GM12801 (cell line): ENCODE data around the gene ARID1B.

Source experiments
- TF ChIP-seq, protein P1 (sequence below): IDR thresholded peaks from one replicate; pipeline ENCODE4 v1.5.1; 2011; ENCODE audit warnings: control low read depth; ENCODE audit not compliant: insufficient read length; ENCODE audit errors: extremely low read depth

The ARID1B gene

DNA sequence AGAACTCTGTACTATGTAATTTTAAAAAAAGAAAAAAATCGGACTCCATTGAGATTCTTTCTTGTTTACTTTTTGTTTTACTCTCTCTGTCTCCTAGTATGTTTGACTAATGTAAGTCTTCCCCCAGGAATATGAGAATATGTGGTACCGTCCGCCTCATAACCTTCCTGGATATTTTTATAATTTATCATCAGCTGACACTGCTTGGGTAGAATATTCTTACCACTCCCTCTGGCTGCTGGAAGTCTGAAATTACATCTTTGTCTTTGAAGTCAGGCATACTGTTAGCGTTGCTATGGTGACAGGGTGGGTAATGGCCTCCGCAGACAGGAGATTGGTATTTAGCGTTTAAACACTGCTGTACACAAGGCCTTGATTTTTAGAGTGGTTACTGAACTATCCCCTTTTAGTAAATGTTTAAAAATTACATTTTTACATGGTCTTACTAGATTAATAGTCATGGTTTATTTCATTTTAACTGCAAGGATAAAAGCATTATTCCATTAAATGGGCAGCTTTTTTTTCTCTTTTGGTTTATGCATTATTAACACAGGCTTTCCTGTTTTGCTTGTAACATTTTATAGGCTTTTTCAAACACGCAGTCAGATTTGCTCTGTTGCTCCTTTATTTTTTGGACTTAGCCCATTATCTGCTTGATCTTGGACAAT, 176.4 kb downstream of the ARID1B start:
- TF ChIP-seq, protein P1, sequence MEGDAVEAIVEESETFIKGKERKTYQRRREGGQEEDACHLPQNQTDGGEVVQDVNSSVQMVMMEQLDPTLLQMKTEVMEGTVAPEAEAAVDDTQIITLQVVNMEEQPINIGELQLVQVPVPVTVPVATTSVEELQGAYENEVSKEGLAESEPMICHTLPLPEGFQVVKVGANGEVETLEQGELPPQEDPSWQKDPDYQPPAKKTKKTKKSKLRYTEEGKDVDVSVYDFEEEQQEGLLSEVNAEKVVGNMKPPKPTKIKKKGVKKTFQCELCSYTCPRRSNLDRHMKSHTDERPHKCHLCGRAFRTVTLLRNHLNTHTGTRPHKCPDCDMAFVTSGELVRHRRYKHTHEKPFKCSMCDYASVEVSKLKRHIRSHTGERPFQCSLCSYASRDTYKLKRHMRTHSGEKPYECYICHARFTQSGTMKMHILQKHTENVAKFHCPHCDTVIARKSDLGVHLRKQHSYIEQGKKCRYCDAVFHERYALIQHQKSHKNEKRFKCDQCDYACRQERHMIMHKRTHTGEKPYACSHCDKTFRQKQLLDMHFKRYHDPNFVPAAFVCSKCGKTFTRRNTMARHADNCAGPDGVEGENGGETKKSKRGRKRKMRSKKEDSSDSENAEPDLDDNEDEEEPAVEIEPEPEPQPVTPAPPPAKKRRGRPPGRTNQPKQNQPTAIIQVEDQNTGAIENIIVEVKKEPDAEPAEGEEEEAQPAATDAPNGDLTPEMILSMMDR, result no peak

DNA sequence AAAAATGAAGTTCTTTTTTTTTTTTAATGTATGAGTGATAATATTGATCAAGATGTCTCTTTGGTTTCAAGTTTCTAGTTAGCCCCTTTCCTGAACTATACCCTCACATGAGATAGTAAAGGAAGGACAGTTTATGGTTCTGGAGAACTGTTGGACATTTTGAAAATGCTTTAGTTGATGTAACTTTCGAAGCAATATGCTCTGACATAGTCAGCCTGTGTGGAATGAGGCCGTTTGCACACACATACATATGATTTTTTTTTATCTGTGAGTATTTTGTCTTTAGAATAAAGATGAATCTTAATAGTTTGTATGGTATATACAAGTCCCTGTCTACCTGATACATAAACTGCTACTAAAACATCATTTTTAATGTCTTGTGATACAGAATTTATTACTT, 177.0 kb downstream of the ARID1B start:
- TF ChIP-seq, protein P1, result no peak

DNA sequence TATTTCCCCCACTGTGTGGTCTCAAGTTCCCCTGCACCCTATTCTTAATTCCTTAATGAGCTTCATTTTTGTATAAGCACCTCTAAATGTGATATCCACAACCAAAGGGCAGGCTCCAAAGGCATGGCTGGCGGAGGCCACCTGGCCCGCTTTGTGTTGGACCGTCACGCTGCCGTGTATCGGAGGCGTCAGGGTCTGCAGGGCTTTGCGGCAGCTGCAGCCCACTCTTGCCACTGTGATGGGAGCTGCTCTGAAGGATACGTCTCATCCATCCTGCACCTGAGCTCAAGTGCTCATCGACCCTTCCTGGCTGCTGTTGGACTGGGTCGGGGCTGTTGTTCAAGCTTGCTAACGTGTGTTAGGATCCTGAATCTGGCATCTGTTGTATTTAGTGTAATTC, 177.6 kb downstream of the ARID1B start:
- TF ChIP-seq, protein P1, result no peak

DNA sequence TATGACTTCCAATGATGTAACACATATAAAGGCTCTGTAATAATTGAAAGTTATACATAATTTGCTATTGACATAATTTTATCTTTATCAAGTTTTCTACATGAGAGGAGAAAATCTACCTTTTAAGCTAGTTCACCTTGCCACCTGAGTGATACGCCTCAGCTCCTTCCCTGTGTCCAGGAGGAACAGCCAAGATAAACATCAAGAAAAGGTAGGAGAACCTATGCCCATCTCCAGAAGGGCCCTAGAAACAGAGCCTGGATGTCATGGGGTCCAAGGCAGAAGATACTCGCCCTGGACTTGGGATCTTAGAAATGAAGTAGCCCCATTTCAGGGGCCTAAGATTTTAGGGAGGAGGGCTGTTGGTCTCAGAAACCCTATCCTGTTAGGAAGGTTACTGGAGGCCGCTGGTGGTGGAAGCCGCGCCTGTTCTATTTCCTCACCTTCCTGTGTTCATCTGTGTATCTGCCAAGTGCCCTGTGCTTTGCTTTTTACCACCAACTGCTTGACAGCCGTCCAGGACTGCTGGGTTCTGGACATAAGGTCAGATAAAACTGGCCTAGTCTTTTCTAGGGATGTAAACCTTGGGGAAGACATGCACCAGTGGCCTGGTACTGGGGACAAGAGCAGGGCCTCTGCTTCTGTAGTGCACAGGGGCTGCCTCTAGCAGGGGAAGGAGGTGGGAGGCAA, 178.5 kb downstream of the ARID1B start:
- TF ChIP-seq, protein P1, result no peak

DNA sequence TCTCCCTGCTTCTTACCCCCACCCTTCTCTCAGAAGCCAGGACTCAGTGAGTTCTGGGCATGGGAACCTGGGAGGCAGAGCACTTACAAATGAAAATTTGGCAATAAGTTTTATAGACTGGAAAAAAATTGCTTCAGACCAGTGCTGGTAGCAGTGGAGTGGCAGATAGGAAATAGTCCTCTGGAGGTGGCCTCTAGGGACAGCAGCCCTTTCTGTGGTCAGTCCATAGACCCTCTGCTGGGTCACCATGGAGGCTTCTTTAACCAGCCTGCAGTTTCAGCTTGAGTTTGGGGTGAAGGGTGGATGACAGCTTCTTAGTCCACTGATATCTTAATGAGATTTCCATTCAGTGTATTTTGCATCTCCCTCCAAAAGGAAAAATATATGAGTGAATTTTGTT, 179.1 kb downstream of the ARID1B start:
- TF ChIP-seq, protein P1, result no peak

DNA sequence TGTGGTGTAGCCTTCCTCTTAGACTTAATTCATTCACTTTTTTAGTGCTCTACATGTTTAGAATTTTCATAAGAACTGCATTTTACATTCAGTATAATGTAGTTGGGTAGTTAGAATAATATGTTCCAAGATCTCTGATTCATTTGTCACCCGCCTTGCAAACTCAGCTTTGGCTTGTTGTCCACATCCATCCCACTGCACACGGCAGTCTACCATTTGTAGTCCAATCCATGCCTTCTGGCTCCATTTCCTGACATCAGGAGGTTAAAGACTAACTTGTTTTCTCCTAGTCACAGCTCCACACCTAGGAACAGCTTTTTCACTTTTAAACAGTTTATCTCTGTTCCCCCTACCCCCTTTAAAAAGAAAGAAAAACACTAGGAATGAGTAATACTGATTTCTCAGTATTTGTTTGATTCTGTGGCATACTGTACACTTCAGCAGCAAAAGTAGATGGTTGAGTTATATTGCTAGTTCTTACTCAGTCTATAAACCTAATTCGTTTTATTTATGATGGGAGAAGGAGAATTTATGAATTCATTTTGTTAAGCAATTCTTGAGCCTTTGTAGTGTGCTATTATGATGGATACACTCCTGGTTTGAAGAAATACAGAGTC, 180.9 kb downstream of the ARID1B start:
- TF ChIP-seq, protein P1, result no peak

DNA sequence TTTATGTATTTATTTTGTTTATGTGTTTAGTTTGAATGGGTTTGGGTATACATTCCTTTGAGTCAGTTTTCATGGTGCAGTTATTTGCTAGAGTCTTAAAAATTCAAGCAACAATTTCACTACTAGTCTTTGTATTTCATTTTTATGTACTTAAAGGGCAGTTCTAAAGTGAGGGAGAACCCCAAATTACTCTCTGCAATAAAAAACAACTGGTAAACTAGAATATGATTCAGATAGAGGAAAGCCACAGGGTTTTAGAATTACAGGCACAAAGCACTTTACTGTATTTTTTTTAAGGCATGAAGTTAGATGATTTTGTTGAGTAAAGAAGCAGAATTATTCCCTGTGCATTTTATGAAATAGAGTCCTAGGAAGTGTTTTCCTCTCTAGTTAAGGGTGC, 183.3 kb downstream of the ARID1B start:
- TF ChIP-seq, protein P1, result no peak
